OCI-M1 (cell line): ENCODE results near the gene PTGIS.
"Not testable (repeated sequence)": the region's sequence is repeated elsewhere in the genome, so short reads cannot be mapped to it uniquely, and the experiment has no call there.

ENCODE experiments used
- DNase-seq: peaks from one replicate; lab custom pipeline; 2025; lab: John Stamatoyannopoulos, UW

Gene PTGIS

DNA sequence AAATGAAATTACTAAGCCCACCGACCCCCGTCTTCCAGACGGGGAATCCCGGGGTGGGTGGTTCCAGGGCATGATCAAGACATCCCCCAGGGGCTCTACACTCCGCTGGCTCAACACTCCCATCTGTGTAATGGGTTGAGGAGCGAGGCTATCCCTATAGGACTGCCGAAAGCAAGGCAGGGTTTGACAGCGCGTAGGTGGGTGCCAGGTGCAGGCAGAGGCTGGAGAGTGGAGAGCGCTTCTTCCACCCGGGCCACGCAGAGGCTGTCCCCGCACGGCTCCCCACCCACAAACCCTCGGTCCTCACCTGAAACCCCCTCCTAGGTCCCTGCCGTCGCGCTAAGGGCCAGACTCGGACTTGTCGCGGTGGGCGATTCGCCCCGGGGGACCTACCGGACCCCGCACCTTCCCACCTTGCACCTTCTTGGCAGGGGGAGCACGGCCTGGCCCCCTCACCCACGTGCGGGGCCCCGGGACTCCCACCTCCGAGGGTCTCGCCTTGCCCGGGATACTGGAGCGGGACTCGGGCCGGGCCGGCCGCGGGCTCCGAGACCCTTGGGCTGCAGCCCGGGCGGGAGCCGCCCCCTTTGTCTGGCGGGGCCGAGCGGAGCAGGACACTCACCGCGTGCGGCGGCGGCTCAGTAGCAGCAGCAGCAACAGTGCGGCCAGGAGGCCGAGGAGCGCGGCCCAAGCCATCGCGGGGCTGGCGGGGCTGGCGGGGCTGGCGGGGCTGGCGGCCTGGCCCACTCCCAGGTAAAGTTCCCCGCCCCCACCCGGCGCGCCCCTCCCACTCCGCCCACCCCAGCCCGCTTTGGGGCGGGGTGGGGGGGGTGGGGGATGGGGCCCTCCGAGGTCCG, at the start of gene PTGIS:
PTGIS (minus strand) TSS at position 717 of the 857 bp plus-strand sequence; CDS start at position 696, 21 bp downstream.
- DNase-seq: no peak

DNA sequence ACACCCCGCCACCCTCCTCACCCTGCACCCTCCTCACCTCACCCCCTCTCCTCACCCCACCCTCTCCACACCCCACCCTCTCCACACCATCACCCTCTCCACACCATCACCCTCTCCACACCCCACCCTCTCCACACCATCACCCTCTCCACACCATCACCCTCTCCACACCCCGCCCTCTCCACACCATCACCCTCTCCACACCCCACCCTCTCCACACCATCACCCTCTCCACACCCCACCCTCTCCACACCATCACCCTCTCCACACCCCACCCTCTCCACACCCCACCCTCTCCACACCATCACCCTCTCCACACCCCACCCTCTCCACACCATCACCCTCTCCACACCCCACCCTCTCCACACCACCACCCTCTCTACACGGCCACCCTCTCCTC, 49.5 kb upstream of the PTGIS start:
- not testable (repeated sequence) for DNase-seq

DNA sequence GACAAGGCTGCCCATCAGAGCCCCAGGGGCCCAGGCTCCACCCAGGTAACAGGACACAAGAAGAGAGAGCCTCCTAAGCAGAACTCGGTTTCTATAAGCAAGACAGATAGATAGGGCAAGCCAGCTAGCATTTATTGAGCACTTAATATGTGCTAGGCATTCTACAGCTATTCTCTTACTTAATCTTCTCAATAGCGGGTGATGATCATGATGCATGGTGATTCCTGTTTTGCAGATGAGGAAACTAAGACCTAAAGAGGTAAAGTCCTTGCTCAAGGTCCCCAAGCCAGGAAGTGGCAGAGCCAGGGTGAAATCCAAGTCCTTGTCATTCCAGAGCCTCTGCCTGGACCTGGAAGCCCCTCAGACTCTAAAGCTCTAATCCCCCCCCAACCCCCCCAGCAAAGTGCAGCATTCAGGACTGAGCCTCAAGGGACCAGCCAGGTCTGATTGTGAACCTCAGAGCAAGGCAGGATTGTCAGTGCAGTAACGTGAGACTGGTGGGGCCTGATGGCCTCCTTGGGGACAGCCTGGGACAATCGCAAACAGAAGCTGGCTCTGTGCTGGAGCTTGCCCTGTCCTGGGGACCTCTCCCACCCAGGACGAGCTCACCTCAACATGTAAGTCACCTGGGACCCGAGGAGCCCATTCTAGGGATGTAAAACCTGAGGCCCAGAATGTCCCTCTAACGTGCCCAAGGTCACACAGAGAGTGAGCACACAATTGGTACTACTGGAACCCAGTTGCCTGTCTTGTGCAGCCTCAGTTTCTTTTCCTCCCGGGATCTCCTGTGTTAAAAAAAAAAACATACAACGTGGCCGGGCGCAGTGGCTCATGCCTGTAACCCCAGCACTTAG, 48.4 kb upstream of the PTGIS start:
- no peak for DNase-seq

DNA sequence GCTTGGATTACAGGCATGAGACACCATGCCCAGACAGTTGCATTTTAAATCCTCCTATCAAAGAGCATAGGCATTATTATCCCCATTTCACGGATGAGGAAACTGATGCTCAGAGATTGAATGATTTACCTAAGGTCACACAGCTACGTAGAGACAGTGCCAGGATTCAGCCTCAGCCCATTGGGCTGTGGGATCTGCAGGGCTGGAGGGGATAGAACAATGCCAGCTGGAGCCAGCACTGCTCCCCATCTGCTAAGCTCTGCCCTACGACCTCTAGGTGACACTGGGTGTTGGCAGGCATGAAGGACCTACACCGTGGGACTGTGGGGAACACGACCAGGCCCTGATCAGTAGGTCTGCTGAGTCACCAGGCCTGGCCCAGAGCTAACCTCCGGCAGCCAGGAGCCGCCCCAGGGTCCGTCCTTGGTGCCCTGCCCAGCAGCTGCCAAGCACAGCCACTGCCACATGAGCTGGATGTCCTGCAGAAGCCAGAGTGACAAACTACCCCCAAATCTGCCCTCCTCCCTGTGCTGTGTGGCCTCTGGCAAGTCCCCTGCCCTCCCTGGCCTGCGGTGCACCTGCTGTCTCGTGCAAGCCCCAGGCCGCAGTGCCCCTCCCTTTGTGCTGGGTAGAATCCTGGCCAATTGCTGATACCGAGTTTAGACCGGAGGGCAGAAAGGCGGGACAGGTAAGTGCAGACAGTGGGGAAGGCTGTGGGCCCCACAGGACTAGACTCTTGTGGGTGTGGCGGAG, 47.6 kb upstream of the PTGIS start:
- no peak for DNase-seq

DNA sequence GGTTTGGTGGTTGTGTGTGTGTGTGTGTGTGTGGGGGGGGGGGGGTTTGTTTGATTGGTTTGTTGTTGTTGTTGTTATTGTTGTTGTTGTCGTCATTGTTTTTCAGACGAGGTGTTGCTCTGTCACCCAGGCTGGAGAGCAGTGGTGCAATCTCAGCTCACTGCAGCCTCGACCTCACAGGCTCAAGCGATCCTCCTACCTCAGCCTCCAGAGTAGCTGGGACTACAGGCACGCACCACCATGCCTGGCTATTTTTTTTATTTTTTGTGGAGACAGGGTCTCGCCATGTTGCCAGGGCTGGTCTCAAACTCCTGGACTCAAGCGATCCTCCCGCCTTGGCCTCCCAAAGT, 47.1 kb upstream of the PTGIS start:
- DNase-seq: not testable (repeated sequence)

DNA sequence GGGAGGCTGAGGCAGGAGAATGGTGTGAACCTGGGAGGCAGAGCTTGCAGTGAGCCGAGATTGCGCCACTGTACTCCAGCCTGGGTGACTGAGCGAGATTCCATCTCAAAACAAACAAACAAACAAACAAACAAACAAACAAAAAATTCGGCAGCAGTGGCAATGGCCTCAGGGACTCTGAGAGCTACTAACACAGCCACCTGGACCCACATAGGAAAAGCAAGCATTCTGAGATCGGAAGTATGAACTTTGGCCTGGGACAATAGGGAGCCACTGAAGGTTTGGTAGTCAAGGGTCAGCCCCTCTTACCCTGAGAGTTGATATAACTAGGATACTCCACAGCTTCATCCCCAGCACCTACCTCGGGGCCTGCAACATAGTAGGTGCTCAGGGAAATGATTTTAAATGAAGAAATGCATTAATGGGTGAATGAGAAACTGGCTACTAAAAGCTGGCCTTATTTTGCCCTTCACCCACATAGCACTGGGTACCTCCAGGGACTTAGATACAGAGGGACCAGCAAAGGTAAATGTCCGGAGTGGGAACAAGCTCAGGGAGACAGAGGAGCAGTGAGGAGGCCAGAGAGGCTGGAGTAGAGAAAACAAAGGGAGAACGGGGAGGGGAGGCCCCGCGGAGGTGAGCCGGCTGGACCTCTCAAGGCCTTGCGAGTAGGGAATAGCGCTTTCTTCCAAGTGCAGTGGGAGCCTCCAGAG, 46.6 kb upstream of the PTGIS start:
- DNase-seq: no peak

DNA sequence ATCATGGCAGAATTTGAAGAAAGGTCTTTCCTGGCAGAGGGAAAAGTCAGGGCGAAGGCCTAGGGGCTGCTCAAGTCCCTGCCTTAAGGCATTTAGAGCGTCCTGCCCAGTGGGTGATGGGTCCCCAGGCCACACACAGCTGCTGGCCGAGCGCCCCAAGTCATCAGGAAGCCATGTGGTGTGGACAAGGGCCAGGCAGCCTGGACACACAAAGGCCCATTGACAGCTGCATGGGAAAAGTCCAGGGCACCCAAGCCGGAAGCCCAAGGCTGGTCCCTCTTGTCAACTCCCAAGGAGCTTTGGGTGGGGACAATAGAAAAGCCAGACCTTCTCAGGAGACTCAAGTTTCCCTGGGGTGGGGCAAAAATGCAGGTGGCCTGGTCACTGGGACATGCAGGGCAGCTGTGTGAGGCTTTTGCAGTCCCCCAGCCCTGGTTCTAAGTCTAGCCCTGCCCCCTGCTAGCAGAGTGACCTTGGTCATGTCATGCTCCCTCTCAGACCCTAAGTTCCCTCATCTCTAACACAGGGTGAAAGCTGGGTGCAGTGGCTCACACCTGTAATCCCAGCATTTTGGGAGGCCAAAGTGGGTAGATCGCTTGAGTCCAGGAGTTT, 44.3 kb upstream of the PTGIS start:
- DNase-seq: no peak

DNA sequence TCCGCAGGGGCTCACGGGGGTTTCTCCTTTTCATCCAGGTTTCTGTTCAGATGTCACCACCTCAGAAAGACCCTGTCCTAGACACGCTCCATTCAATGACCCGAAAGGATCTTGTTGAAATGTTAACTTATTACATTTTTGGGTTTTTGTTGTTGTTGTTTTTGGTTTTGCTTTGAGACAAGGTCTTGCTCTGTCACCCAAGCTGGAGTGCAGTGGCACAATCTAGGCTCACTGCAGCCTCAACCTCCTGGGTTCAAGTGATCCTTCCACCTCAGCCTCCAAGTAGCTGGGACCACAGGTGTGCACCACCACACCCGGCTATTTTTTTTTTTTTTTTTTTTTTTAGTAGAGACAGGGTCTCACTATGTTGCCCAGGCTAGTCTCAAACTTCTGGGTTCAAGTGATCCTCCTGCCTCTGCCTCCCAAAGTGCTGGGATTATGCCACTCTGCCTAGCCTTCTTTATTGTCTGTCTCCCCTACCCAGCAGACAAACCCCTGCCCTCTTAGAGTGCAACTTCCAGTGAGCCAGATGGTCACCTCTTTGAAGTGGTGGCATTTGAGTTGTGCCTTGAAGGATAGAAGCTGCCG, 43.7 kb upstream of the PTGIS start:
- not testable (repeated sequence) for DNase-seq

DNA sequence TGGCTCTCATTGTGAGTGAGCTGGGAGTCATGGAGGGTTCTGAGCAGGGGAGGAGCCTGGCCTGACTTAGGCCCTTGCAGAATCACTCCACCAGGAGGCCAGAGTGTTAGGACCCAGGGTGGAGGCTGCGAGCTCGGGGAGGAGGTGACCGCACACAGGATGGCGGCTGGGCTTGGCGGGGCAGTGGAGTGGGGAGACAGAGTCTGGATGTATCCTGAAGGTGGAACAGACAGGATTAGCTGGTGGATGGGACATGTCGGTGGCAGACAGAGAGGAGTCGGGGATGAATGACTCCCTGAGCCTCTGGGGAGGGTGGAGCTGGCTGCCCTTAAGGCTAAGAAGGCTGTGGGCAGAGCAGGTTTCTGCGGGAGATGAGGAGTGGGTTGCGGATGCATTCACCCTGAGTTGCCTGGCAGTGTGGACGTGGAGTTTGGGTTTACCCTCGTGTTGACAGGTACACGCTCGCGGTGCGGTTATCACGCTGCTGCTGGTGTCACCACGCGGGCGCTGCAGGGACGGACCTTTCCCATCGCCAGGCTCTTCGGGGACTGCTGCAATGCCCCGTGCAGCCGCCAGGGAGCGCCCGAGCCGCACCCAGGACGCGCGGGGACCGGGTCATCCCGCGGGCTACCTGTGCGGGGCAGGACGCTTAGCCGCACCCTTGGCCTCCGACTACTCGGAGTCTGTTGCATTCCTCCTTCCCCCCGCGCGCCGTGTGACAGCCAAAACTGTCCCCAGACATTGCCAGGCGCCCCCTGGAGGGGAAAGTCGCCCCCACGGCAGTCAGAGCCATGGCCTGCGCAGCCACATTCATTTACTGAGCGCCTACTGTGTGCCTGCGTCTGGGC, 43.0 kb upstream of the PTGIS start:
- peak; percentile 89 for DNase-seq

DNA sequence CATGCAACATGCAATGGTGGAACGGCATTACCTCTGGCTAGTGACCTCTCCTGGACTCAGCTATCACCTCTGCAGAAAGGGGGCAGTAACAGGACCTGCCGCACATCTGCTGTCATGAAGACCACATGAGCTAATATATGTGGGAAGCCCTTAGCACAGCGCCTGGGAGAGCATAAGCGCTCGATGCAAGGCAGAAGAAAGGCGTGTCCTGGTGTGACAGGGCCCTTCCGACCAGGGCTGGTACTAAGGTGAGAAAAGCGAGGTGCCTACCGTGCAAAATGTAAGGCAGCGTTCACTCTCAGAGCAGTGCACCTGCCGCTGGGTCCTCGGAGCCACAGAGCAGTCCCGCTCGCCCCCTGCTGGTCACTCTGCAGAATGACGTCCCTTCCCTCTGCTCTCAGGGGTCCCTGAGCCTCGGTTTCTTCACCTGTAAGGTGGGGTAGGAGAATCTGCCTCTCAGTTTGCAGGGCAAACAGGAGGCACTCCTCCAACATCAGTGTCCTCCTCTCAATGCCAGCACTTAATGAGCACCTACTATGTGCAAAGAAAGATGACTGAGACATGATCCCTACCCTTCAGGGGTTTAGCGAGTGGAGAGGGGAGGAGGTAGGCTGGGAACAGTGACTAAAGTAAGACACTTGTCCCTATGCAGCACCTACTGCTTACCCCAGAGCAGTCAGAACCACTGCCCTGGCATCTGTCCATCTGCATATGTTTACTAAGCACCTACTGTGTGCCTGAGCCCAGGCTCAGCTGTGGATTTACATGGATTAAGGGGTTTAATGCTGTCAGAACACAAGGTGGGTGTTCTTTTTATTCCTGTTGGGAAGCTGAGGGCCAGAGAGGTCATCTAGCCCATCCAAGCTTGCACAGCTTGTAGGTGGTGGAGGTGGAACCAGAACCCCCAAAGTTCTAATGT, 41.1 kb upstream of the PTGIS start:
- DNase-seq: peak; percentile 69

DNA sequence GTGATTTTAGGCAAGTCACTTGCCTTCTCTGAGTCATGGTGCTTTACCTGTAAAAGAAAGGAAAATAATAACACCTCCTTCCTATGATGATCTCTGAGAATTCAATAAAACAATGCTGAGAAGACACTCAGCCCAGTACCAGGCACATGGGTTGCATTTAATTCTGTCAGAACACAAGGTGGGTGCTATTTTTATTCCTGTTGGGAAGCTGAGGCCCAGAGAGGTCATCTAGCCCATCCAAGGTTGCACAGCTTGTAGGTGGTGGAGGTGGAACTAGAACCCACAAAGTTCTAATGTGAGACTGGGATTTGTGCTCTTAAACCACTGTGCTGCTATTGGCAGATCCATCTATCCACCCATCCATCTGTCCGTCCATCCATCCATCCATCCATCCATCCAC, 39.6 kb upstream of the PTGIS start:
- no peak for DNase-seq

DNA sequence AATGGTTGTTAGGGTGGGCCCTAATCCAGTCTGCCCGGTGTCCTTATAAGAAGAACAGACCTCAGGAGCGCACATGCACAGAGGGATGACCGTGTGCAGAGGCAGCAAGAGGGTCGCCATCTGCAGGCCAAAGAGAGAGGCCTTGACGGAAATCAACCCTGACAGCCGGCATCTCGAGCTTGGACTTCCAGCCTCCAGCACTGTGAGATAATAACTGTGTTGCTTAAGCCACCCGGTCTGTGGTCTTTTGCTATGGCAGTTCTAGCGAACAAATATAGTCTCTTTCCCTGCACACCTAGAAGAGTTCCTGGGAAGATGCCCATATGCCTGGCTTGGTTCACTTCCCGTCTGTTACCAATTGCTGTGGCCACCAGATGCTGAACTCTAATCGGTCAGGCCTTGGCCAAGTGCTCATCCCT, 35.3 kb upstream of the PTGIS start:
- DNase-seq: peak; percentile 7

DNA sequence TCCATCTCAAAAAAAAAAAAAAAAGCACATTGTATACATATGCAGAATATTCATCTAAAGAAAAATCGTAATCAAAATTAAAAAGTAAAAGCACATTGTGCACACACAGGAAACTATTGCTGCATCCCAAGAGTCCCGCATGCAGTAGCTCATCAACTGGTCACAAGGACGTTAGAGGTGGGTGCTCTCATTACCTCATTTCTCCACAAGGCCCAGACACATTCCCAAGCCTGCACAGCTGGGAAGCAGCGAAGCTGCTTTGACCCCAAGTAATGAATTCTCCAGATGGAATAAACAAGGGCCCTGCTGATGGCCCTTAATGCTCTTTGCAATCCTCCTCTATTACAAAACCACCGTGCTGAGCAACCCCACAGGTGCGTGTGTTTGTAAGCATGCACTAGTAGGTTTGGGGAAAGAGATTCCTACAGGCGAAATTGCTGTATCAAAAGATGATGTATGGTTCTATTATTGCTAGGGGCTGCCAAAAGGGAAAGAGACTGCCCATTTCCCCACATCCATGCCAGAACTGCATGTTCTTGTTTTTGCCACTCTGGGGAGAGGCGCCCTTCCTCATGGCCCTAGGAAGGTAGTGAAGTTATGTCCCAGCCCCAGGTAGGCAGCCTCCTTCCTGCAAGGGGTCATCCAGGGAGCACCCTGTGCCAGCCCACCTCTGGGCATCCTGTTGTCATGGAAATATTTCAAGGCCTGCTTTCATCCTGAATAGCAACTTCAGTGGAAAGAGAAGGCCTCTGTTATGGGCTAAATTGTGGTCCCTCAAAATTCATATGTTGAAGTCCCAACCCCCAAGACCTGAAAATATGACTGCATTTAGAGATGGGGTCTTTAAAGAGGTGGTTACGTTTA, 34.6 kb upstream of the PTGIS start:
- DNase-seq: no peak

DNA sequence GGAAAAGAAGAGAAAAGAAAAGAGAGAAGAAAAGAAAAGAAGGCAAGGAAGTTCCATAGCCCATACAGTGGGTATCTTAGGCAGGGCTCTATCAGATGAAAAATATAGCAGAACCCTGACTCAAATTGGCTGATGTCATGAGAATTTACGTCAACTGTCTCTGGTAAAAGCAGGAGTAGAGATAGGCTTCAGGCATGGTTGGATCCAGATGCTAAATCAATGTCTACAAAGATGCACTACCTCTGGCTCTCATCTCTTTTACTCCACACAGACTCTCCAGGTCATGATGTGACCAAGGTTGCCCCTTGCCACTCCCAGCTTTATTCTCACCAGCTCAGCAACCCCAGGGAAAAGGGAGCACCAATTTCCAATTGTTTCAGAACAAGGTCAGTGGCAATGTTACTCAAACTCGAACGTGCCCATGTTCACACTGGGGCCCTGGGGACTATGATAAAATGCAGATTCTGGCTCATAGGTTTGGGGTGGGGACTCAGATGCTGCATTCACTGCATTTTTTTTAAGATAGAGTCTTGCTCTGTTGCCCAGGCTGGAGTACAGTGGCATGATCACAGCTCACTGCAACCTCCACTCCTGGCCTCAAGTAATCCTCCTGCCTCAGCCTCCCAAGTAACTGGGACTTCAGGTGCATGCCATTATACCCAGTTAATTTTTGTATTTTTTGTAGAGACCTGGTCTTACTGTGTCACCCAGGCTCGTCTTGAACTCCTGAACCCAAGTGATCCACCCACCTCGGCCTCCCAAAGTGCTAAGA, 33.4 kb upstream of the PTGIS start:
- DNase-seq: no peak

DNA sequence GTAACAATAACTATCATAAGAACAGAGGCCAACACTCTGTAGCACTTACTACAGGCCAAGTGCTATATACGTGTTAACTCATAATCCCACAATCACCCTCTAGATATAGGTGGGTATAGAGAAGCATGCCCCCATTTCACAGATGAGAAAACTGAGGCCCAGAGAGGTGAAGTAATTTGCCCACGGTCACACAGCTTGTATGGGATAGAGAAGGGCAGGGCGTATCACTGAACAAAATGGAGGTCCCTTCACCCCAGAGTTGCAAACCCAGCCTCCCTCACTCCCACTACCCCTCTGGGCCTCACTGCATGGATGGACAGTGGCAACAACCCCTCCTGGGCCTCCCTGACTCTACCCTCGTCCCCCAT, 31.8 kb upstream of the PTGIS start:
- DNase-seq: no peak

DNA sequence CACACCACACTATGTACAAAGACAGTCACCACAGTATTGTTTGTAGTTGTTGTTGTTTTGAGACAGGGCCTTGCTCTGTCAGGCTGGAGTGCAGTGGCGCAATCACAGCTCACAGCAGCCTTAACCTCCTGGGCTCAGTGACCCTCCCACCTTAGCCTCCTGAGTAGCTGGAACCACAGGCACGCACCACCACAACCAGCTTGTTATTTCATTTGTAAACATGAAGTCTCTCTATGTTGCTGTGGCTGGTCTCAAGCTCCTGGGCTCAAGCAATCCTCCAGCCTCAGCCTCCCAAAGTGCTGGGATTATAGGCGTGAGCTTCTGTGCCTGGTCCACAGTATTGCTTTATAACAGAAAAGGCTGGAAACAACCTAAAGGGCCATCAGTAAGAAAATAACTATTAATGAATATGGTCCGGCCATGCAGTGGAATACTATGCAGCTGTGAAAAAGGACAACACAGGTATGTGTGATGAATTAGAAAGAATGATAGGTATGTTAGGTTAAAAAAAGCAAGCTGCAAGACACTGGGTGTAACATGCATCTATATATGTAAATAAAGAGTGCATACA, 30.0 kb upstream of the PTGIS start:
- DNase-seq: no peak
